Raji (cell line): Measurements from ENCODE around the gene RARRES1.

ENCODE experiments used
- POLR2A ChIP-seq: IDR thresholded peaks from 2 replicates; pipeline ENCODE4 v1.6.1; 2011; ENCODE audit warnings: low read depth, low read length, control low read depth; ENCODE audit not compliant: insufficient read depth

RARRES1 gene

GRCh38 chr3:158769952-158770740 lies 37.9 kb upstream of the RARRES1 start:
- no peak for TF ChIP-seq POLR2A

- no peak for TF ChIP-seq POLR2A
Observed at GRCh38 chr3:158769549-158769948, 37.3 kb upstream of the RARRES1 start.

GRCh38 chr3:158768881-158769543 lies 36.8 kb upstream of the RARRES1 start:
- no peak for TF ChIP-seq POLR2A

GRCh38 chr3:158768361-158768787 lies 36.1 kb upstream of the RARRES1 start:
- TF ChIP-seq POLR2A, result no peak

GRCh38 chr3:158766364-158766763 lies 34.1 kb upstream of the RARRES1 start:
- no peak for TF ChIP-seq POLR2A

GRCh38 chr3:158765518-158766205 lies 33.4 kb upstream of the RARRES1 start:
- TF ChIP-seq POLR2A, result no peak

GRCh38 chr3:158763421-158763820 lies 31.2 kb upstream of the RARRES1 start:
- TF ChIP-seq POLR2A, result no peak

- TF ChIP-seq POLR2A, result no peak
Observed at GRCh38 chr3:158762701-158763100, 30.4 kb upstream of the RARRES1 start.

- no peak for TF ChIP-seq POLR2A
Observed at GRCh38 chr3:158761350-158761749, 29.1 kb upstream of the RARRES1 start.

- no peak for TF ChIP-seq POLR2A
Observed at GRCh38 chr3:158755421-158755820, 23.2 kb upstream of the RARRES1 start.

- no peak for TF ChIP-seq POLR2A
Observed at GRCh38 chr3:158753854-158754253, 21.6 kb upstream of the RARRES1 start.

- no peak for TF ChIP-seq POLR2A
Observed at GRCh38 chr3:158751316-158751715, 19.1 kb upstream of the RARRES1 start.

GRCh38 chr3:158750016-158750415 lies 17.8 kb upstream of the RARRES1 start:
- TF ChIP-seq POLR2A, result no peak

GRCh38 chr3:158749526-158749925 lies 17.3 kb upstream of the RARRES1 start:
- TF ChIP-seq POLR2A, result no peak

- TF ChIP-seq POLR2A, result no peak
Observed at GRCh38 chr3:158748237-158748828, 16.1 kb upstream of the RARRES1 start.
